ENCODE measurements around the gene INSC. TPM values are rescaled to one million over a fixed set of nuclear protein-coding genes. Genes with fewer than 3 reads are reported as not detected.

Gene INSC
- total and polyA plus RNA-seq, 2 of the 13 experiments (the other 11 are each of a cell fraction or from before 2014, with no cell fraction given): 0.09 TPM; not detected in 1

GRCh38 chr11:15189189-15189588 is 74.5 kb downstream of the INSC start:
- H3K36me3 ChIP-seq (replicated peaks in 1 of 2; ENCODE audit: control insufficient read depth in 1 of 2, insufficient read depth in 2 of 2, low read length in 2 of 2): no peaks in the 10 kb centered on the region
- POLR2A ChIA-PET: no interaction called here
- no peaks in the 10 kb centered on the region for H3K9me3 ChIP-seq (ENCODE audit: low read length)
- WGBS (ENCODE audit: low lambda C conversion rate): 0% methylated on average over 1 of the region's 1 CpG
- no peak overlapping the region for H2AFZ ChIP-seq (ENCODE audit: low read length)
- H3K4me3 ChIP-seq (replicated peaks in 1 of 3; ENCODE audit: insufficient read depth in 1 of 3, low read depth in 2 of 3, low read length in 3 of 3): no peak overlapping the region
- in situ Hi-C loops (cut with HindIII; ENCODE audit: extremely low pct_ligation_motif_present, low pct_unique_long_range_greater_than_20kb) (no loop called here), intact Hi-C loops (cut with micrococcal nuclease; ENCODE audit: unreplicated experiment) (no loop called here)
- CTCF ChIA-PET (ENCODE audit: low intra/inter-chr PET ratio, low total read pairs): no interaction called here
- no peak overlapping the region for H3K9ac ChIP-seq (ENCODE audit: insufficient read depth, low read depth, low read length)
- TF ChIP-seq GATAD2A (CRISPR knock-in tag; IDR thresholded peaks at IDR 0.05) (no peak), NKX3-1 (CRISPR knock-in tag; IDR thresholded peaks at IDR 0.05) (no peak), ZNF550 (CRISPR knock-in tag; IDR thresholded peaks at IDR 0.05; ENCODE audit: borderline replicate concordance) (no peak)
- no peak overlapping the region for H3K27ac ChIP-seq (ENCODE audit: extremely low read length, insufficient read depth, low read length)
- no peaks in the 10 kb centered on the region for H3K79me2 ChIP-seq (ENCODE audit: insufficient read depth, low read length)
- no peaks in the 10 kb centered on the region for H4K20me1 ChIP-seq (ENCODE audit: insufficient read depth, low read length)
- ATAC-seq (no peak), FAIRE-seq (no peak), DNase-seq (ENCODE audit: low spot score) (no peak)
- no peak overlapping the region for H3K4me2 ChIP-seq (ENCODE audit: low read depth, low read length)
- no TSS peak for BruUV-seq (replicated peaks)
- H3K4me1 ChIP-seq (ENCODE audit: insufficient read depth, low read length): no peaks in the 10 kb centered on the region
- no peaks in the 10 kb centered on the region for H3K27me3 ChIP-seq (ENCODE audit: control insufficient read depth in 1 of 2, insufficient read depth in 2 of 2, low read length in 2 of 2)

GRCh38 chr11:15189641-15190365 is 75.1 kb downstream of the INSC start:
- no peak overlapping the region for H3K9ac ChIP-seq (ENCODE audit: insufficient read depth, low read depth, low read length)
- no peaks in the 10 kb centered on the region for H4K20me1 ChIP-seq (ENCODE audit: insufficient read depth, low read length)
- 2% methylated on average over 3 of the region's 3 CpGs for WGBS (ENCODE audit: low lambda C conversion rate)
- H2AFZ ChIP-seq (ENCODE audit: low read length): no peak overlapping the region
- intact Hi-C loops (cut with micrococcal nuclease; ENCODE audit: unreplicated experiment) (no loop called here), in situ Hi-C loops (cut with HindIII; ENCODE audit: extremely low pct_ligation_motif_present, low pct_unique_long_range_greater_than_20kb) (no loop called here)
- ChIA-PET CTCF (ENCODE audit: low intra/inter-chr PET ratio, low total read pairs) (no interaction called here), POLR2A (no interaction called here)
- FAIRE-seq: no peak
- H3K79me2 ChIP-seq (ENCODE audit: insufficient read depth, low read length): no peaks in the 10 kb centered on the region
- peaks cover 3% of the 10 kb centered on the region for H3K4me1 ChIP-seq (ENCODE audit: insufficient read depth, low read length)
- DNase-seq (ENCODE audit: low spot score): no peak
- H3K27me3 ChIP-seq (ENCODE audit: control insufficient read depth in 1 of 2, insufficient read depth in 2 of 2, low read length in 2 of 2): no peaks in the 10 kb centered on the region
- ATAC-seq: no peak
- H3K27ac ChIP-seq (ENCODE audit: extremely low read length, insufficient read depth, low read length): no peak overlapping the region
- no peaks in the 10 kb centered on the region for H3K9me3 ChIP-seq (ENCODE audit: low read length)
- no peak overlapping the region for H3K4me2 ChIP-seq (ENCODE audit: low read depth, low read length)
- no peak overlapping the region for H3K4me3 ChIP-seq (replicated peaks in 1 of 3; ENCODE audit: insufficient read depth in 1 of 3, low read depth in 2 of 3, low read length in 3 of 3)
- H3K36me3 ChIP-seq (replicated peaks in 1 of 2; ENCODE audit: control insufficient read depth in 1 of 2, insufficient read depth in 2 of 2, low read length in 2 of 2): no peaks in the 10 kb centered on the region
- no TSS peak for BruUV-seq (replicated peaks)
- TF ChIP-seq ZNF382 (CRISPR knock-in tag; IDR thresholded peaks at IDR 0.05; ENCODE audit: borderline replicate concordance) (no peak), HNF4A (CRISPR knock-in tag; IDR thresholded peaks at IDR 0.05) (no peak), MIXL1 (CRISPR knock-in tag; IDR thresholded peaks at IDR 0.05) (no peak), ZNF512B (CRISPR knock-in tag; IDR thresholded peaks at IDR 0.05; ENCODE audit: borderline replicate concordance) (no peak), NR2C2 (CRISPR knock-in tag; IDR thresholded peaks at IDR 0.05; ENCODE audit: borderline replicate concordance) (no peak), ZNF430 (CRISPR knock-in tag; IDR thresholded peaks at IDR 0.05) (no peak), ZNF777 (CRISPR knock-in tag; IDR thresholded peaks at IDR 0.05) (no peak), ZNF577 (CRISPR knock-in tag; IDR thresholded peaks at IDR 0.05; ENCODE audit: borderline replicate concordance, low read depth) (no peak), ETS1 (CRISPR knock-in tag; IDR thresholded peaks at IDR 0.05) (no peak), CREBL2 (CRISPR knock-in tag; IDR thresholded peaks at IDR 0.05; ENCODE audit: borderline replicate concordance) (no peak), ZBTB7A (CRISPR knock-in tag; IDR thresholded peaks at IDR 0.05) (no peak), RAD51 (IDR thresholded peaks at IDR 0.05; ENCODE audit: borderline replicate concordance) (no peak), SMC3 (IDR thresholded peaks at IDR 0.05; ENCODE audit: low read length) (no peak)

Measured in HepG2 (cell line).